GM12801 (cell line): ENCODE results near the gene B3GNT5.

ENCODE experiments used
- CTCF ChIP-seq: IDR thresholded peaks from one replicate; pipeline ENCODE4 v1.5.1; 2011; ENCODE audit warnings: control low read depth; ENCODE audit not compliant: insufficient read length; ENCODE audit errors: extremely low read depth

B3GNT5 gene

GRCh38 chr3:183220828-183221227, 32.2 kb upstream of the B3GNT5 start:
- no peak for TF ChIP-seq CTCF

GRCh38 chr3:183222631-183223235, 30.3 kb upstream of the B3GNT5 start:
- TF ChIP-seq CTCF = no peak

GRCh38 chr3:183224180-183224970, 28.7 kb upstream of the B3GNT5 start:
- TF ChIP-seq CTCF = no peak

- TF ChIP-seq CTCF = no peak
Observed at GRCh38 chr3:183226333-183226890, 26.6 kb upstream of the B3GNT5 start.

GRCh38 chr3:183227586-183227985, 25.5 kb upstream of the B3GNT5 start:
- no peak for TF ChIP-seq CTCF

GRCh38 chr3:183229178-183229577, 23.9 kb upstream of the B3GNT5 start:
- TF ChIP-seq CTCF = no peak

GRCh38 chr3:183230826-183231225, 22.2 kb upstream of the B3GNT5 start:
- TF ChIP-seq CTCF = no peak
